Mucosa of descending colon (tissue), 3 donors: ENCODE measurements around the gene MX2. TPM values are rescaled to one million over a fixed set of nuclear protein-coding genes. Genes with fewer than 3 reads are reported as not detected.
A peak's percentile ranks its signal among the peaks of the same experiment; 100 is the strongest.

Experiments used
- ATAC-seq: fragments of 200-7000 bp; cut with Tn5 transposase; one replicate; pipeline ENCODE4 v1.9.1; 2020; ENCODE audit warnings: mild to moderate bottlenecking, moderate library complexity
- DNase-seq, 3 donors: peaks; one replicate each; pipeline ENCODE4 v3.0.0-alpha.2; 2020
- H3K36me3 ChIP-seq: fragments of 200-600 bp; one replicate; pipeline ENCODE4 v1.8.0; 2021; ENCODE audit warnings: low read depth, mild to moderate bottlenecking
- H3K4me1 ChIP-seq: fragments of 200-600 bp; one replicate; pipeline ENCODE4 v1.8.0; 2021; ENCODE audit warnings: low read depth, mild to moderate bottlenecking
- H3K4me3 ChIP-seq: fragments of 200-600 bp; one replicate; pipeline ENCODE4 v1.8.0; 2021; ENCODE audit warnings: mild to moderate bottlenecking
- H3K9me3 ChIP-seq: fragments of 200-600 bp; one replicate; pipeline ENCODE4 v1.8.0; 2021; ENCODE audit warnings: mild to moderate bottlenecking
- intact Hi-C, 2 donors: fragments of 100-400 bp; cut with DNase I in 1 of 2; cut with micrococcal nuclease in 1 of 2; formaldehyde crosslinking; loops; one replicate each; pipeline versions ENCODE4 v1.11.0 to v1.11.1; 2022; cut with DNase I, micrococcal nuclease
- total RNA-seq, 3 donors: library from RNA; stranded (reverse); fragmentation: NEBNext Ultra II Directional in 2 of 3; extraction: Animal tissue kit (Norgen Biotek cat#: 25700) in 2 of 3; gene quantifications; one replicate each; pipeline versions ENCODE4 v1.2.1 to v1.2.4, GENCODE V29; 2021 to 2023
- TF ChIP-seq, protein P1 (sequence below): fragments of 200-600 bp; IDR thresholded peaks from one replicate; pipeline ENCODE4 v1.8.0; 2022; ENCODE audit warnings: antibody characterized with exemption, mild to moderate bottlenecking
- donor health status: DM: no; HTN: no; CAD: no; lungs with moderate emphysema.
- donor health status: DM: no; HTN: no; CAD: no.
- donor health status: DM: no; HTN: yes; CAD: no.

The MX2 gene
- total RNA-seq, 3 donors from 2014 or later, result 2.5 to 9.2 (median 6.3) TPM

GRCh38 chr21:41426676-41427404, 65.0 kb downstream of the MX2 start:
- DNase-seq (peak; percentile 27 to 60 (median 49)), ATAC-seq (peak; percentile 29)
- intact Hi-C loops, result no loop called here
- H3K4me1 ChIP-seq, result peaks cover 11% of the 10 kb centered on the region
- H3K9me3 ChIP-seq, result no peaks in the 10 kb centered on the region
- peak overlapping the region; percentile 56 for H3K4me3 ChIP-seq
- TF ChIP-seq, protein P1, sequence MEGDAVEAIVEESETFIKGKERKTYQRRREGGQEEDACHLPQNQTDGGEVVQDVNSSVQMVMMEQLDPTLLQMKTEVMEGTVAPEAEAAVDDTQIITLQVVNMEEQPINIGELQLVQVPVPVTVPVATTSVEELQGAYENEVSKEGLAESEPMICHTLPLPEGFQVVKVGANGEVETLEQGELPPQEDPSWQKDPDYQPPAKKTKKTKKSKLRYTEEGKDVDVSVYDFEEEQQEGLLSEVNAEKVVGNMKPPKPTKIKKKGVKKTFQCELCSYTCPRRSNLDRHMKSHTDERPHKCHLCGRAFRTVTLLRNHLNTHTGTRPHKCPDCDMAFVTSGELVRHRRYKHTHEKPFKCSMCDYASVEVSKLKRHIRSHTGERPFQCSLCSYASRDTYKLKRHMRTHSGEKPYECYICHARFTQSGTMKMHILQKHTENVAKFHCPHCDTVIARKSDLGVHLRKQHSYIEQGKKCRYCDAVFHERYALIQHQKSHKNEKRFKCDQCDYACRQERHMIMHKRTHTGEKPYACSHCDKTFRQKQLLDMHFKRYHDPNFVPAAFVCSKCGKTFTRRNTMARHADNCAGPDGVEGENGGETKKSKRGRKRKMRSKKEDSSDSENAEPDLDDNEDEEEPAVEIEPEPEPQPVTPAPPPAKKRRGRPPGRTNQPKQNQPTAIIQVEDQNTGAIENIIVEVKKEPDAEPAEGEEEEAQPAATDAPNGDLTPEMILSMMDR, result no peak
- no peaks in the 10 kb centered on the region for H3K36me3 ChIP-seq

DNA sequence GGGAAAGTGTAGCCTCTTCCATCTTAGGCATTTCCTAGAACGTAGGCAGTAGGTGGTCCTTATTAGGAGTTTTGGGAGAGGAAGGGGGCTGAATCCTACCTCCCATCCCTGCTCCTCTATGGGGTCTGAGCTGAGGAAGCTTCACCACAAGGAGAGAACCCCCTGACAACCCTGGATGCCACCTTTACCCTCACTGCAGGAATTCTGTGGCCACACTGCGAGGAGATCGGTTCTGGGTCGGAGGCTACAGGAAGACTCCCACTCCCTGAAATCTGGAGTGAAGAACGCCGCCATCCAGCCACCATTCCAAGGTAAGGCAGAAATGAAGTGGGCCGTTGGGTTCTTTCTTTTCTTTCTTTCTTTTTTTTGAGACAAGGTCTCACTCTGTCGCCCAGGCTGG, 65.7 kb downstream of the MX2 start:
- DNase-seq, result no peak
- TF ChIP-seq, protein P1, result no peak
- H3K9me3 ChIP-seq, result no peaks in the 10 kb centered on the region
- no peak overlapping the region for H3K4me3 ChIP-seq
- no peaks in the 10 kb centered on the region for H3K36me3 ChIP-seq
- intact Hi-C loops, result no loop called here
- ATAC-seq, result no peak
- peaks cover 16% of the 10 kb centered on the region for H3K4me1 ChIP-seq

DNA sequence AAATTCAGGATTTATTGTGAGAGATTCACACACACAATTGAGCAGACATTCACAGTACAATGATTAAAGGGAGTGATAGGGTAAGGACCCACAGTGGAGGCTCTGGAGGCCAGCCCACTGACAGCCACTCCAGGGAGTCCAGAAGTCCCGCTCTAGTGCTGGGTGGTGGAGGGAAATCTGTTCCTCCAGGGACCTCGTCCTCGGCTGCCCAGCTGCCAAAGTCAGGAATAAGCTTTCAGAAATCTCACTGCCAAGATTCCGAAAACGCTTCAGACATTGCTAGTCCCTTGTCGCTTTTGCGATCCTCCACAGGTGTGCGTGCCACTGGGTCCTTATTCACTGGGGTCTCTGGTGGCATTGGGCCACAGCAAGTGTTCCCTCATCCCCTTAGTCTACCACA, 66.5 kb downstream of the MX2 start:
- Histone ChIP-seq H3K4me3 (no peak overlapping the region), H3K36me3 (no peaks in the 10 kb centered on the region), H3K9me3 (no peaks in the 10 kb centered on the region), H3K4me1 (peaks cover 22% of the 10 kb centered on the region)
- TF ChIP-seq, protein P1, result no peak
- intact Hi-C loops, result no loop called here
- ATAC-seq, result no peak
- DNase-seq, result no peak

GRCh38 chr21:41428847-41429246, 67.0 kb downstream of the MX2 start:
- H3K9me3 ChIP-seq, result no peaks in the 10 kb centered on the region
- TF ChIP-seq, protein P1, result no peak
- H3K4me3 ChIP-seq, result no peak overlapping the region
- ATAC-seq (no peak), DNase-seq (no peak)
- peaks cover 23% of the 10 kb centered on the region for H3K4me1 ChIP-seq
- intact Hi-C loops, result no loop called here
- H3K36me3 ChIP-seq, result no peaks in the 10 kb centered on the region

GRCh38 chr21:41429305-41429704, 67.5 kb downstream of the MX2 start:
- TF ChIP-seq, protein P1, result no peak
- Histone ChIP-seq H3K4me3 (no peak overlapping the region), H3K9me3 (no peaks in the 10 kb centered on the region), H3K36me3 (no peaks in the 10 kb centered on the region), H3K4me1 (peaks cover 26% of the 10 kb centered on the region)
- DNase-seq, result no peak
- ATAC-seq, result no peak
- intact Hi-C loops, result no loop called here
